ENCODE data around the gene LIMA1. TPM values are rescaled to one million over a fixed set of nuclear protein-coding genes. Genes with fewer than 3 reads are reported as not detected.

Gene LIMA1
- total and polyA plus RNA-seq, 9 of the 15 experiments (the other 6 are each of a cell fraction or from before 2014, with no cell fraction given) = 20.2 to 37.8 (median 27.3) TPM

DNA sequence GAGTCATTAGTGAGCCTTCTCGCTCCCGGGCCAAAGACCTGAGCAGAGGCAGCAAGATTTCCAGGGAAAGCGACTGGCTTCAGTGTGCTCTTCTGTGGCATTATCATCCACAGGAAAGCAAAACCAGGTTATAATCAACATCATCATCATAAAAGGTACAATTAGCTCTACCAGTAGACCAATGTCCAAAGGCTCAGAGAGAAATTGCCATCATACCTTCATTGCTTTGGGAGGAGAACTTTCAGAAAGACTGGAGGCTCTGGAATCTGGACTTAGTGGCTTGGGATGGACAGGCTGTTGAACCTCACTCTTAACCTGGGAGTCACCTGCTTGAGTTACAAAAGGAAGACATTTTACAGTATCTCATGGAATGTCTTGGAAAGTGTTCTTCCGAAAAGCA is 91.1 kb downstream of the LIMA1 start (continued):
- TF ChIP-seq, protein P1, sequence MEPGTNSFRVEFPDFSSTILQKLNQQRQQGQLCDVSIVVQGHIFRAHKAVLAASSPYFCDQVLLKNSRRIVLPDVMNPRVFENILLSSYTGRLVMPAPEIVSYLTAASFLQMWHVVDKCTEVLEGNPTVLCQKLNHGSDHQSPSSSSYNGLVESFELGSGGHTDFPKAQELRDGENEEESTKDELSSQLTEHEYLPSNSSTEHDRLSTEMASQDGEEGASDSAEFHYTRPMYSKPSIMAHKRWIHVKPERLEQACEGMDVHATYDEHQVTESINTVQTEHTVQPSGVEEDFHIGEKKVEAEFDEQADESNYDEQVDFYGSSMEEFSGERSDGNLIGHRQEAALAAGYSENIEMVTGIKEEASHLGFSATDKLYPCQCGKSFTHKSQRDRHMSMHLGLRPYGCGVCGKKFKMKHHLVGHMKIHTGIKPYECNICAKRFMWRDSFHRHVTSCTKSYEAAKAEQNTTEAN (CRISPR knock-in tag; IDR thresholded peaks at IDR 0.05) = no peak
- no peak for TF ChIP-seq CAMTA2 (CRISPR knock-in tag; conservative IDR thresholded peaks at IDR 0.05)
- TF ChIP-seq ZNF174 (CRISPR knock-in tag; IDR thresholded peaks at IDR 0.05) = no peak
- TF ChIP-seq DDX20 (tag; IDR thresholded peaks at IDR 0.05; ENCODE audit: low read depth) = no peak
- no peak for TF ChIP-seq TCFL5 (CRISPR knock-in tag; conservative IDR thresholded peaks at IDR 0.05)
- TF ChIP-seq PCBP2 (IDR thresholded peaks at IDR 0.05; ENCODE audit: low read depth, low read length, poor library complexity, severe bottlenecking) = no peak
- no peak for TF ChIP-seq ZNF785 (CRISPR knock-in tag; IDR thresholded peaks at IDR 0.05)
- TF ChIP-seq, protein P2, sequence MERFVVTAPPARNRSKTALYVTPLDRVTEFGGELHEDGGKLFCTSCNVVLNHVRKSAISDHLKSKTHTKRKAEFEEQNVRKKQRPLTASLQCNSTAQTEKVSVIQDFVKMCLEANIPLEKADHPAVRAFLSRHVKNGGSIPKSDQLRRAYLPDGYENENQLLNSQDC (CRISPR knock-in tag; IDR thresholded peaks at IDR 0.05) = no peak
- TF ChIP-seq, protein P3, sequence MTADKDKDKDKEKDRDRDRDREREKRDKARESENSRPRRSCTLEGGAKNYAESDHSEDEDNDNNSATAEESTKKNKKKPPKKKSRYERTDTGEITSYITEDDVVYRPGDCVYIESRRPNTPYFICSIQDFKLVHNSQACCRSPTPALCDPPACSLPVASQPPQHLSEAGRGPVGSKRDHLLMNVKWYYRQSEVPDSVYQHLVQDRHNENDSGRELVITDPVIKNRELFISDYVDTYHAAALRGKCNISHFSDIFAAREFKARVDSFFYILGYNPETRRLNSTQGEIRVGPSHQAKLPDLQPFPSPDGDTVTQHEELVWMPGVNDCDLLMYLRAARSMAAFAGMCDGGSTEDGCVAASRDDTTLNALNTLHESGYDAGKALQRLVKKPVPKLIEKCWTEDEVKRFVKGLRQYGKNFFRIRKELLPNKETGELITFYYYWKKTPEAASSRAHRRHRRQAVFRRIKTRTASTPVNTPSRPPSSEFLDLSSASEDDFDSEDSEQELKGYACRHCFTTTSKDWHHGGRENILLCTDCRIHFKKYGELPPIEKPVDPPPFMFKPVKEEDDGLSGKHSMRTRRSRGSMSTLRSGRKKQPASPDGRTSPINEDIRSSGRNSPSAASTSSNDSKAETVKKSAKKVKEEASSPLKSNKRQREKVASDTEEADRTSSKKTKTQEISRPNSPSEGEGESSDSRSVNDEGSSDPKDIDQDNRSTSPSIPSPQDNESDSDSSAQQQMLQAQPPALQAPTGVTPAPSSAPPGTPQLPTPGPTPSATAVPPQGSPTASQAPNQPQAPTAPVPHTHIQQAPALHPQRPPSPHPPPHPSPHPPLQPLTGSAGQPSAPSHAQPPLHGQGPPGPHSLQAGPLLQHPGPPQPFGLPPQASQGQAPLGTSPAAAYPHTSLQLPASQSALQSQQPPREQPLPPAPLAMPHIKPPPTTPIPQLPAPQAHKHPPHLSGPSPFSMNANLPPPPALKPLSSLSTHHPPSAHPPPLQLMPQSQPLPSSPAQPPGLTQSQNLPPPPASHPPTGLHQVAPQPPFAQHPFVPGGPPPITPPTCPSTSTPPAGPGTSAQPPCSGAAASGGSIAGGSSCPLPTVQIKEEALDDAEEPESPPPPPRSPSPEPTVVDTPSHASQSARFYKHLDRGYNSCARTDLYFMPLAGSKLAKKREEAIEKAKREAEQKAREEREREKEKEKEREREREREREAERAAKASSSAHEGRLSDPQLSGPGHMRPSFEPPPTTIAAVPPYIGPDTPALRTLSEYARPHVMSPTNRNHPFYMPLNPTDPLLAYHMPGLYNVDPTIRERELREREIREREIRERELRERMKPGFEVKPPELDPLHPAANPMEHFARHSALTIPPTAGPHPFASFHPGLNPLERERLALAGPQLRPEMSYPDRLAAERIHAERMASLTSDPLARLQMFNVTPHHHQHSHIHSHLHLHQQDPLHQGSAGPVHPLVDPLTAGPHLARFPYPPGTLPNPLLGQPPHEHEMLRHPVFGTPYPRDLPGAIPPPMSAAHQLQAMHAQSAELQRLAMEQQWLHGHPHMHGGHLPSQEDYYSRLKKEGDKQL (CRISPR knock-in tag; IDR thresholded peaks at IDR 0.05; ENCODE audit: borderline replicate concordance) = no peak
- no peak for TF ChIP-seq RBM15 (IDR thresholded peaks at IDR 0.05; ENCODE audit: insufficient read depth, low read length)
- no peak for TF ChIP-seq ZNF444 (CRISPR knock-in tag; IDR thresholded peaks at IDR 0.05)
